PC-9 (cell line): ENCODE measurements around the gene TTC39B.

Experiments
- EZH2 ChIP-seq: fragments of 200-600 bp; sonication (generic); IDR thresholded peaks from 2 replicates; pipeline ENCODE4 v1.8.0; 2017; ENCODE audit warnings: antibody characterized with exemption, low read depth
- TF ChIP-seq, protein P1 (sequence below): fragments of 200-600 bp; sonication (generic); conservative IDR thresholded peaks from 2 replicates; pipeline ENCODE4 v1.6.1; 2017; ENCODE audit warnings: mixed run types, antibody characterized with exemption, mild to moderate bottlenecking, moderate library complexity

DNA sequence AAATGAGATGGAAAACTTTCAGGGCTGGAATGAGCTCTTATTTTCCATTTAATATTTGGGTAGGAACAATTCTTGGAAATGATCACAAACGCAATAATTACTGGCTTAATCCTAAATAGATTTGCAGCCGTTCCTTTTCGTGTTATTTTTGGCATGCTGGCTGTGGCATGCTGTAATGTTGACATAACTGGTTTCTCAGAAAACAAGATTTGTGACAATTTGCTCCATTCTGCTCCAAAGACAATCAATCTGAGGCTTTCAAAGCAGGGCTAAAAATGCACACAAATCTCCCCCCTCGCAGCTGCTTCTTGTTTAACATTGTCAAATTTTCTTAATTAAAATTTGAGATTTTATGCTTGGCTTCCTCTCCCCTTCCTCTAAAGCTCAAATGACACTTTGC is 151.2 kb downstream of the TTC39B start:
- TF ChIP-seq, protein P1, sequence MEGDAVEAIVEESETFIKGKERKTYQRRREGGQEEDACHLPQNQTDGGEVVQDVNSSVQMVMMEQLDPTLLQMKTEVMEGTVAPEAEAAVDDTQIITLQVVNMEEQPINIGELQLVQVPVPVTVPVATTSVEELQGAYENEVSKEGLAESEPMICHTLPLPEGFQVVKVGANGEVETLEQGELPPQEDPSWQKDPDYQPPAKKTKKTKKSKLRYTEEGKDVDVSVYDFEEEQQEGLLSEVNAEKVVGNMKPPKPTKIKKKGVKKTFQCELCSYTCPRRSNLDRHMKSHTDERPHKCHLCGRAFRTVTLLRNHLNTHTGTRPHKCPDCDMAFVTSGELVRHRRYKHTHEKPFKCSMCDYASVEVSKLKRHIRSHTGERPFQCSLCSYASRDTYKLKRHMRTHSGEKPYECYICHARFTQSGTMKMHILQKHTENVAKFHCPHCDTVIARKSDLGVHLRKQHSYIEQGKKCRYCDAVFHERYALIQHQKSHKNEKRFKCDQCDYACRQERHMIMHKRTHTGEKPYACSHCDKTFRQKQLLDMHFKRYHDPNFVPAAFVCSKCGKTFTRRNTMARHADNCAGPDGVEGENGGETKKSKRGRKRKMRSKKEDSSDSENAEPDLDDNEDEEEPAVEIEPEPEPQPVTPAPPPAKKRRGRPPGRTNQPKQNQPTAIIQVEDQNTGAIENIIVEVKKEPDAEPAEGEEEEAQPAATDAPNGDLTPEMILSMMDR: no peak
- no peak for TF ChIP-seq EZH2
